ENCODE measurements around the gene TMEM117.

- TF ChIP-seq CTCF (IDR thresholded peaks at IDR 0.05) (no peak), POLR2A (IDR thresholded peaks at IDR 0.05) (no peak), POLR2AphosphoS5 (IDR thresholded peaks at IDR 0.05; ENCODE audit: insufficient read depth in 1 of 2, low read depth in 1 of 2) (no peak)
Measured at GRCh38 chr12:43992856-43993255, 157.0 kb downstream of the TMEM117 start.
